ENCODE results near the gene STPG2.

The STPG2 gene

GRCh38 chr4:98166025-98166730 is 22.9 kb upstream of the STPG2 start:
- H3K4me3 ChIP-seq (ENCODE audit: low read length), result no peak overlapping the region
- DNase-seq (ENCODE audit: low read depth), result peak; percentile 65
- TF ChIP-seq CTCF (conservative IDR thresholded peaks at IDR 0.05; ENCODE audit: low read depth, low read length), result no peak

- no peak for TF ChIP-seq CTCF (conservative IDR thresholded peaks at IDR 0.05; ENCODE audit: low read depth, low read length)
- H3K4me3 ChIP-seq (ENCODE audit: low read length), result no peak overlapping the region
- no peak for DNase-seq (ENCODE audit: low read depth)
These were observed 19.4 kb upstream of the STPG2 start for GRCh38 chr4:98162696-98163095.

- no peak for TF ChIP-seq CTCF (conservative IDR thresholded peaks at IDR 0.05; ENCODE audit: low read depth, low read length)
- DNase-seq (ENCODE audit: low read depth), result no peak
- no peak overlapping the region for H3K4me3 ChIP-seq (ENCODE audit: low read length)
These were observed 8.1 kb upstream of the STPG2 start for GRCh38 chr4:98151145-98151924.

- DNase-seq (ENCODE audit: low read depth), result no peak
- no peak for TF ChIP-seq CTCF (conservative IDR thresholded peaks at IDR 0.05; ENCODE audit: low read depth, low read length)
- no peak overlapping the region for H3K4me3 ChIP-seq (ENCODE audit: low read length)
These were observed 7.0 kb upstream of the STPG2 start for GRCh38 chr4:98150092-98150761.

- no peak overlapping the region for H3K4me3 ChIP-seq (ENCODE audit: low read length)
- DNase-seq (ENCODE audit: low read depth), result no peak
- no peak for TF ChIP-seq CTCF (conservative IDR thresholded peaks at IDR 0.05; ENCODE audit: low read depth, low read length)
These were observed 5.6 kb upstream of the STPG2 start for GRCh38 chr4:98148856-98149255.

GRCh38 chr4:98126141-98126540 is 17.1 kb downstream of the STPG2 start:
- TF ChIP-seq CTCF (conservative IDR thresholded peaks at IDR 0.05; ENCODE audit: low read depth, low read length), result no peak
- DNase-seq (ENCODE audit: low read depth), result no peak
- no peak overlapping the region for H3K4me3 ChIP-seq (ENCODE audit: low read length)
